GM12865 (cell line): ENCODE data around the gene LHFPL6.

ENCODE experiments used
- DNase-seq: peaks from one replicate; pipeline ENCODE4 v3.0.0; 2010; ENCODE audit warnings: low read depth
- H3K4me3 ChIP-seq: 2 replicates; pipeline ENCODE4 v1.5.1; 2011; ENCODE audit warnings: mild to moderate bottlenecking, low read depth, low read length, control low read depth
- TF ChIP-seq, protein P1 (sequence below): IDR thresholded peaks from 2 replicates; pipeline ENCODE4 v1.5.1; 2011; ENCODE audit warnings: low read length, control low read depth, low read depth, inconsistent platforms; ENCODE audit not compliant: insufficient read depth; ENCODE audit errors: missing control alignments

LHFPL6 gene

DNA sequence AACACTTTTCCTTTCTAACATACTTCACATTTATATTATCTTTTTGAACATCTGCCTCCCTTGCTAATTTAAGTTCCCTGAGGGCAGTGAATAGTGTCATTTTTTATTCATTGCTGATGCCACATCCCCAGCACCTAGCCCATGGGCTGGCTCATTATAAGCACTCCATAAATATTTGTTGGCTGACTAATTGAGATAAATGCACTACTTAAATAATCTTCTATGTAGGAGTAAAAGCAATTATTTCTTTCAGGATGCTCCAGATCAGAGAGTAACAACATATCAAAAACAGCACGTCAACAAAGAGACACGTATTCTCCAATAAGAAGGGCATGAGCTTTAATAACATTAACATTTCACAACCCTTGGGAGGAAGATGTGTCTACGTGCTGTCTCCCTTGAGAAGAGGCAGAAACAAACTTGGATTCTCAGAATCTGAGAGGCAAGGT lies 228.2 kb downstream of the LHFPL6 start:
- DNase-seq, result no peak
- H3K4me3 ChIP-seq, result no peak overlapping the region
- TF ChIP-seq, protein P1, sequence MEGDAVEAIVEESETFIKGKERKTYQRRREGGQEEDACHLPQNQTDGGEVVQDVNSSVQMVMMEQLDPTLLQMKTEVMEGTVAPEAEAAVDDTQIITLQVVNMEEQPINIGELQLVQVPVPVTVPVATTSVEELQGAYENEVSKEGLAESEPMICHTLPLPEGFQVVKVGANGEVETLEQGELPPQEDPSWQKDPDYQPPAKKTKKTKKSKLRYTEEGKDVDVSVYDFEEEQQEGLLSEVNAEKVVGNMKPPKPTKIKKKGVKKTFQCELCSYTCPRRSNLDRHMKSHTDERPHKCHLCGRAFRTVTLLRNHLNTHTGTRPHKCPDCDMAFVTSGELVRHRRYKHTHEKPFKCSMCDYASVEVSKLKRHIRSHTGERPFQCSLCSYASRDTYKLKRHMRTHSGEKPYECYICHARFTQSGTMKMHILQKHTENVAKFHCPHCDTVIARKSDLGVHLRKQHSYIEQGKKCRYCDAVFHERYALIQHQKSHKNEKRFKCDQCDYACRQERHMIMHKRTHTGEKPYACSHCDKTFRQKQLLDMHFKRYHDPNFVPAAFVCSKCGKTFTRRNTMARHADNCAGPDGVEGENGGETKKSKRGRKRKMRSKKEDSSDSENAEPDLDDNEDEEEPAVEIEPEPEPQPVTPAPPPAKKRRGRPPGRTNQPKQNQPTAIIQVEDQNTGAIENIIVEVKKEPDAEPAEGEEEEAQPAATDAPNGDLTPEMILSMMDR, result no peak

DNA sequence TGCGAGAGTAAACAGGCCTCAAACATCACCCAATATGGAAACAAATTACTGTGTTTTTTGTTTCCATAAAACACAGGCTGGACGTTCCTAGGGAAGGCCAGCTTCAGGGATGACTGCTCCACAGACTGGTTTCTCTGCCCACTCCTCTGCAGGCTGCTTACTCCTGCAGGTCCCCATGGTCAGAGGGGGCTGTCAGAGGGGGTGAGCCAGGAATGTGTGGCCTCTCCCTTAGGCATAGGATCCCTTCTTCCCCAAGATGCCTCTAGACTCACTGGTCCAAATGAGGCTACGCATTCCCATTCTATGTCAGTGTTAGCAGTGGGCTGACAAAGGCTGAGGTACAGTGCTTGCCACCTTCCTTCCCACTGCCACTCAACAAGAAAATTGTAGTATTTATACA lies 229.8 kb downstream of the LHFPL6 start:
- no peak overlapping the region for H3K4me3 ChIP-seq
- DNase-seq, result no peak
- TF ChIP-seq, protein P1, result no peak

DNA sequence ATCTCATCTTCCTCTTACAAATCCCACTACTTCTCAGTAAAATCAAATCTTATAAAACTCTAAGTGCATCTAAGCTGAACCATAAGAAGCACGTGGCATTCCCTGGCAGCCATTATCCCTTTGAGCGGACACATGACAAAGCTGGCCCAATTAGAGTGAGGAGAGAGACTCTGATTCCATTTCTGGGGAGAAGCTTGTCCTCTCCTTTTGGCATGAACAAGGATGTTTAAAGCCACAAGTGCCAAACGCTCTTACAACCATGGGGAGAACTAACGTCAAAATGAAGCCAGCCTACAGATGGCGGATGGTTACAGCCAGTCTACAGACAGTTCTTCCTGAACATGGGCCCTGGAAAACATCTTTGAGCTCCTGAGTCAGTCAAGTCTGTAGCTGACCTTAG lies 231.3 kb downstream of the LHFPL6 start:
- TF ChIP-seq, protein P1, result no peak
- H3K4me3 ChIP-seq, result no peak overlapping the region
- no peak for DNase-seq

DNA sequence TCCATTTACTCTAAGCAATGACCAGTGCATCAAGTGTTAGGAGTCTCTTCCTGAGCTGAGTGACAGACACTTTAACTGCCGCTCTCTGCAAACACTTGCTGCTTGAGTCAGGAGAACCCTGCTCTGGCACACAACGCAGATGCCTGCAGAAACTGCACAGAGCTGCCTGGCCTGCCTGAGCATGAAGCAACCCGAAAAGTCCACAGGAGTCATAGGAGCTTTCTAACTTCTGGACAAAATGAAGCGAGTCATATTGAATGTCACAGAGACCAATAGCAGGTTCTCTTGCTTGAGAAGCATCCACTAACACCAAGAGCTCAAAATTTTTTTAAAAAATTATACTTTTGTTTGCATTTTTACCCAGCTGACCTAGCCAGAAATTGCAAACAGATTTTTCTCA lies 232.4 kb downstream of the LHFPL6 start:
- TF ChIP-seq, protein P1, result no peak
- H3K4me3 ChIP-seq, result no peak overlapping the region
- no peak for DNase-seq

DNA sequence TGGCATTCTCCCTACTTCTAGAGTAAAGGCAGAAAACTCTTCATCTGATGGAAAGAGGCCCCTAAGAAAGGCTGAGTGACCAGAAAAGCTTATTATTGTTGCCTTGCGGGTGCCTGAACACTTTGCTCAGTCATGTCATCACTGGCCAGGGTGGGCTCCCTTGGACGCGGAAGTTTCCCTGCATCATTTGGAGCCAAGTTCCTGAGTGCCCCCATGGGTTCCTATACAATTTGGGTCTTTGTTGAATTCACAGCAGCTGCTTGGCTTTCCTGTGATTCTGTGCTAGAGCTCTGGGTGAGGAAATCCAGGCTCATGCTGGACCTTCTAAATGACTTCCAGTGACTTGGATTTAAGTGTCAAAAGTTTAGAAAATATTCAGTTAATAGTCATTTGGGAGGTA lies 232.9 kb downstream of the LHFPL6 start:
- TF ChIP-seq, protein P1, result no peak
- DNase-seq, result no peak
- H3K4me3 ChIP-seq, result no peak overlapping the region

DNA sequence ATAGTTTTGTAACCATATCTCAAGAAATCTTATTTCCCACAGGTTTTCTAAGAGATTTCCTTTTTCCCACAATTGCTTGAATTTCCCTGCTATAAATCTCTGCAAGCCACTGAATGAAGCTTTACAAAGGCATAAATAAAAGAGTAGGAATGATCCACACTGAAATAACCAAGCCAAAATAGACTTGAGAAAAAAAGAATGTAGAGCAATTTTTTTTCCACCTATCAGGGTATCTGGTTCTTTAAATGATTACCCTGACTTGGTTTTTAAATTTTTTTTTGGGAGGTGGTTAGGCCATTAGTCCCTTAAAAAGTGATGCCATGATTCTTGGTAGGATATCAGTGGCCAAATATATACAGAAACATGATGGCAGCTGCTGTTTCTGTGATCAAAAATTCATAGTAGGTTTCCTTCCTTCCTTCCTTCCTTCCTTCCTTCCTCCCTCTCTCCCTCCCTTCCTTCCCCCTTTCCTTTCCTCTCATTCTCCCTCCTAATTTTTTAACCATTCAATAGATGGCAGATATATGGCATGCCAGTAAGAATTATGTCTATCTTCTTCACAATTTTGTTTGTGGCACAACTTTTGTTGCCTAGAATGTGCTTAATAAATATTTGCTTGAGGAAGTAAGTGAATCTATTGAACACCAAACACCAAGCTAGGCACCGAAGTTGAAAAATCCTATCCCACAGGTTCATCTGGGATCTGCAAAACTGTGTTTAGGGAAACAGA lies 233.7 kb downstream of the LHFPL6 start:
- TF ChIP-seq, protein P1, result no peak

DNA sequence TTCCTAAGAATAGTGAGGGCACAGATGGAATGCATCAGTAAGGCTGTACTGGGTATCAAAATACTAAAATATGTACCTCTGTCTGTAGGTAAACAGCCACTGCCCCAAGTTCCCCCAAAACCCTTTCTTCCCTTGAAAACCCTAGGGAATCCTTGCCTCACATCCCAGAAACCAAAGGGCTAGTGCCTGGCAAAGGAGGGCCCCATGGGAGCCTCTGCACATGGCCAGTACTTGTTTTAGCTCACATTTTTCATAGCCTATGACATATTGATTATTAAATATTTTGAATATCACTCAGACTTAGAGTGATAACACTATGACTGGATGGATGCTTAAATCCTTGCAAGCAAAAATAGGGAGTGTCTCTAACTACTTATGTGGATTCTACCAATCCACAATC lies 237.1 kb downstream of the LHFPL6 start:
- H3K4me3 ChIP-seq, result no peak overlapping the region
- DNase-seq, result no peak
- TF ChIP-seq, protein P1, result no peak

More for the DNA sequence above, 233.7 kb downstream of the LHFPL6 start:
- no peak for DNase-seq
- no peak overlapping the region for H3K4me3 ChIP-seq
